ENCODE results near the gene PJA1.

PJA1 gene

DNA sequence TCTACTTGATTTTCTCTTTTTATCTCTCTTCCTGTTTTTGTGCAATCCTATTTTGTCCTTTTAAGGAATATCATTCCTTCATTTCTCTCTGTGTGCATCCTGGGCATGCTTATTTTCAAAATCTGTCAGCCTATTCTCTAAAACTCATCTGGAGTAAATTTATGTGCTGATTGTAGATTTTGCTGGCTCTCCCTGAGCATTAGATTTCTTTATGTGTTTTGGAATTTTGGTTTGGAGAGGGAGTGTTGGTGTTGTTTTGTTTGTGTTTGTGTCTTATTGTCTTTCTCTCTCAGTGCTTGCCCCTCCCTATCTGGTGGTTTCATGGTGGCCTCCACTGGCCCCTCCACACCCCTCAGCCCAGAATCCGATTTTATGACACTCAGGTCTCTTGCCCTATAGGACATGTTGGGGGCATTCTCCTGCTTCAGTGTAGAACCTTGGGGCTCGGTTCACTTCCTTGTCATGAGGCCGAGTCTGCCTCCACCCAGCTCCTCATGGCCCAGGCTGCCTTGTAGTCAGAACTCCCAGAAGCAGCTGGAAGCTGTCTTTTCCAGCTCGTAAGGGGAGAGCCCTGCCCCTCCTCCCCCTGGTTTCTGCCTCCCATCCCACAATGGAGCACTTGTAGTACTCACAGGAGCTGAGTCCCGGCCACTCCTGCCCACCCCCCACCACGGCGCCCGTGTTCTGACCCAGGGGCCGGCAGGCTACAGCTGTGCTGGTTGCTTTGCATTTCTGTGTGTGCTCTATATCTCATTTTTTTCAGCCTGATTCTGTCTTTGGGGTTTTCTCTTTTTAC is 24.5 kb upstream of the PJA1 start:
- no peaks in the 10 kb centered on the region for H3K36me3 ChIP-seq (ENCODE audit: control insufficient read depth in 1 of 2, insufficient read depth in 2 of 2, low read length in 2 of 2)
- H3K27ac ChIP-seq (ENCODE audit: low read depth, low read length), result no peak overlapping the region
- H3K9ac ChIP-seq (ENCODE audit: low read depth in 1 of 2, low read length in 2 of 2), result no peak overlapping the region
- H3K4me1 ChIP-seq (ENCODE audit: control insufficient read depth in 1 of 2, insufficient read depth in 2 of 2, low read length in 2 of 2), result no peaks in the 10 kb centered on the region
- no peak overlapping the region for H3K4me3 ChIP-seq (ENCODE audit: low read depth in 1 of 2, low read length in 2 of 2)
- no peaks in the 10 kb centered on the region for H3K9me3 ChIP-seq (ENCODE audit: control insufficient read depth in 1 of 2, low read length in 2 of 2)
- H3K27me3 ChIP-seq (ENCODE audit: control insufficient read depth in 1 of 2, insufficient read depth in 2 of 2, low read length in 2 of 2), result no peaks in the 10 kb centered on the region

GRCh38 chrX:69186651-69187050 is 21.4 kb upstream of the PJA1 start:
- H3K9ac ChIP-seq (ENCODE audit: low read depth in 1 of 2, low read length in 2 of 2), result no peak overlapping the region
- H3K27ac ChIP-seq (ENCODE audit: low read depth, low read length), result no peak overlapping the region
- H3K4me3 ChIP-seq (ENCODE audit: low read depth in 1 of 2, low read length in 2 of 2), result no peak overlapping the region
- H3K4me1 ChIP-seq (ENCODE audit: control insufficient read depth in 1 of 2, insufficient read depth in 2 of 2, low read length in 2 of 2), result no peaks in the 10 kb centered on the region
- no peaks in the 10 kb centered on the region for H3K36me3 ChIP-seq (ENCODE audit: control insufficient read depth in 1 of 2, insufficient read depth in 2 of 2, low read length in 2 of 2)
- no peaks in the 10 kb centered on the region for H3K9me3 ChIP-seq (ENCODE audit: control insufficient read depth in 1 of 2, low read length in 2 of 2)
- no peaks in the 10 kb centered on the region for H3K27me3 ChIP-seq (ENCODE audit: control insufficient read depth in 1 of 2, insufficient read depth in 2 of 2, low read length in 2 of 2)

DNA sequence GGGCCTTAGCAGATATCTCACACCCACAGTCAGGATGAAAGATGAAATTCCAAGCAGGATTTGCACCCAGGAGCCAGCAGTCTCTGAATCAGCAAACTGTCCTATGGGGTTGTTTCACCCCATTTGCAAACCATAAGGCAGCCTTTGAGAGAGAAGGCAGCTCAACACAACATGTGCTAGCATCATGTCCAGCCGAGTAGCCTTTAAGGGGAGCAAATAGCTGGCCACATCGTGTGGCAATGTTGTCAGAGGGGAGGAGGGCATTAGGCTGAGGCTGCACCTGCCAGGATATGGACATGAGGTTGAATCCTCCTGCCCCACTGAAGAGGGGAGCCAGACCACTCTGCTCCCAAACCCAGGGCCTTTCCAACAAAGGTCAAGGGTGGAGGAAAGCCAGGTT is 20.6 kb upstream of the PJA1 start:
- Histone ChIP-seq H3K27me3 (ENCODE audit: control insufficient read depth in 1 of 2, insufficient read depth in 2 of 2, low read length in 2 of 2) (no peaks in the 10 kb centered on the region), H3K4me1 (ENCODE audit: control insufficient read depth in 1 of 2, insufficient read depth in 2 of 2, low read length in 2 of 2) (no peaks in the 10 kb centered on the region), H3K36me3 (ENCODE audit: control insufficient read depth in 1 of 2, insufficient read depth in 2 of 2, low read length in 2 of 2) (no peaks in the 10 kb centered on the region), H3K9ac (ENCODE audit: low read depth in 1 of 2, low read length in 2 of 2) (no peak overlapping the region), H3K27ac (ENCODE audit: low read depth, low read length) (no peak overlapping the region), H3K4me3 (ENCODE audit: low read depth in 1 of 2, low read length in 2 of 2) (no peak overlapping the region), H3K9me3 (ENCODE audit: control insufficient read depth in 1 of 2, low read length in 2 of 2) (no peaks in the 10 kb centered on the region)

DNA sequence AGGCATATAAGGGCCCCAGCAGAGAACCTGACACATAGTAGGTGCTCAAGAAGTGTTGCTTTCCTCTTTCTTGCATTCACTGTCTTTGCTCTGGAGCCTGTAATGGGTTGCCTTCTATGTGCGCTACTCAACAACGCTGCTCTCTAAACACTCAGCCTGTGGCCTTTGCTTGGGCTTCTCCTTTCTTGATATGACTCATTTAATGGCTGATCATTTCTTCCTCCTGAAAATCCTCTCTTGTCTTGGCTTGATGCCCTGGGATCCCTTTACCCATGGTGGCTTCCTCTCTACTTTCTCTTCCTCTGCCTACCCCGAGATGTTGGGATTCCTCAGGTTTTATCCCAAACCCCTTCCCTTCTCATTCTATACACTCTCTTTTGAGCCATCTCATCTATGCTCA is 19.9 kb upstream of the PJA1 start:
- no peak overlapping the region for H3K9ac ChIP-seq (ENCODE audit: low read depth in 1 of 2, low read length in 2 of 2)
- H3K27me3 ChIP-seq (ENCODE audit: control insufficient read depth in 1 of 2, insufficient read depth in 2 of 2, low read length in 2 of 2), result no peaks in the 10 kb centered on the region
- H3K36me3 ChIP-seq (ENCODE audit: control insufficient read depth in 1 of 2, insufficient read depth in 2 of 2, low read length in 2 of 2), result no peaks in the 10 kb centered on the region
- H3K4me1 ChIP-seq (ENCODE audit: control insufficient read depth in 1 of 2, insufficient read depth in 2 of 2, low read length in 2 of 2), result no peaks in the 10 kb centered on the region
- no peak overlapping the region for H3K4me3 ChIP-seq (ENCODE audit: low read depth in 1 of 2, low read length in 2 of 2)
- no peak overlapping the region for H3K27ac ChIP-seq (ENCODE audit: low read depth, low read length)
- no peaks in the 10 kb centered on the region for H3K9me3 ChIP-seq (ENCODE audit: control insufficient read depth in 1 of 2, low read length in 2 of 2)

- no peak overlapping the region for H3K9ac ChIP-seq (ENCODE audit: low read depth in 1 of 2, low read length in 2 of 2)
- H3K4me3 ChIP-seq (ENCODE audit: low read depth in 1 of 2, low read length in 2 of 2), result no peak overlapping the region
- H3K9me3 ChIP-seq (ENCODE audit: control insufficient read depth in 1 of 2, low read length in 2 of 2), result no peaks in the 10 kb centered on the region
- no peaks in the 10 kb centered on the region for H3K4me1 ChIP-seq (ENCODE audit: control insufficient read depth in 1 of 2, insufficient read depth in 2 of 2, low read length in 2 of 2)
- H3K27ac ChIP-seq (ENCODE audit: low read depth, low read length), result no peak overlapping the region
- no peaks in the 10 kb centered on the region for H3K36me3 ChIP-seq (ENCODE audit: control insufficient read depth in 1 of 2, insufficient read depth in 2 of 2, low read length in 2 of 2)
- H3K27me3 ChIP-seq (ENCODE audit: control insufficient read depth in 1 of 2, insufficient read depth in 2 of 2, low read length in 2 of 2), result no peaks in the 10 kb centered on the region
These were observed 17.6 kb upstream of the PJA1 start for GRCh38 chrX:69182818-69183380.

DNA sequence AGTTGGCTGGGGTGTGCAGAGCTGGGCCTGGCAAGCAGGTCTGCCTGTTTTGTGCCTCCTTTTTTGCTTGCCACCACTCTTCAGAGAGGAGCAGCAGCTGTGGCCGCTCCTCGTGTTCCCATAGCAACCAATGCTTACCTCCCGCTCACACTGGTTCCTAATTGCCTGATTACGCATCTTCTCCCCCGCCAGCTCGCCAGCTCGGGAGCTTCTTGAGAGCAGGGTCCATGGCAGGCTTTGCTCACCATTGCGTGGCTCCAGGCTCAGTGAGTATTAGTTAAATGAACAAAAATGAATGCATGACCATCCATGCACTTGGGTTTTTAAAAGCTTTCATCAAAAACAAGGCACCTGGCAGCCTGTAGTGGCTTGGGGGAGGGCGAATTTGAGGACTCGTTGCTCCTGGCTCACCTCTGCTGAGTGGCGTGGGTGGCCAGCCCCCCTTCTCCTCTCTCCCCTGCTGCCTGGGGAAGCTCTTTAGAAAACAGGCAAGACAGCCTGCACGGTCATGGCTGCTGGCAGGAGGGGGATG is 14.2 kb upstream of the PJA1 start:
- Histone ChIP-seq H3K27me3 (ENCODE audit: control insufficient read depth in 1 of 2, insufficient read depth in 2 of 2, low read length in 2 of 2) (no peaks in the 10 kb centered on the region), H3K4me1 (ENCODE audit: control insufficient read depth in 1 of 2, insufficient read depth in 2 of 2, low read length in 2 of 2) (no peaks in the 10 kb centered on the region), H3K9ac (ENCODE audit: low read depth in 1 of 2, low read length in 2 of 2) (no peak overlapping the region), H3K36me3 (ENCODE audit: control insufficient read depth in 1 of 2, insufficient read depth in 2 of 2, low read length in 2 of 2) (no peaks in the 10 kb centered on the region), H3K4me3 (ENCODE audit: low read depth in 1 of 2, low read length in 2 of 2) (no peak overlapping the region), H3K27ac (ENCODE audit: low read depth, low read length) (no peak overlapping the region), H3K9me3 (ENCODE audit: control insufficient read depth in 1 of 2, low read length in 2 of 2) (no peaks in the 10 kb centered on the region)

GRCh38 chrX:69178592-69178991 is 13.3 kb upstream of the PJA1 start:
- no peaks in the 10 kb centered on the region for H3K4me1 ChIP-seq (ENCODE audit: control insufficient read depth in 1 of 2, insufficient read depth in 2 of 2, low read length in 2 of 2)
- no peaks in the 10 kb centered on the region for H3K36me3 ChIP-seq (ENCODE audit: control insufficient read depth in 1 of 2, insufficient read depth in 2 of 2, low read length in 2 of 2)
- H3K4me3 ChIP-seq (ENCODE audit: low read depth in 1 of 2, low read length in 2 of 2), result no peak overlapping the region
- H3K9ac ChIP-seq (ENCODE audit: low read depth in 1 of 2, low read length in 2 of 2), result no peak overlapping the region
- H3K27ac ChIP-seq (ENCODE audit: low read depth, low read length), result no peak overlapping the region
- H3K27me3 ChIP-seq (ENCODE audit: control insufficient read depth in 1 of 2, insufficient read depth in 2 of 2, low read length in 2 of 2), result no peaks in the 10 kb centered on the region
- no peaks in the 10 kb centered on the region for H3K9me3 ChIP-seq (ENCODE audit: control insufficient read depth in 1 of 2, low read length in 2 of 2)

DNA sequence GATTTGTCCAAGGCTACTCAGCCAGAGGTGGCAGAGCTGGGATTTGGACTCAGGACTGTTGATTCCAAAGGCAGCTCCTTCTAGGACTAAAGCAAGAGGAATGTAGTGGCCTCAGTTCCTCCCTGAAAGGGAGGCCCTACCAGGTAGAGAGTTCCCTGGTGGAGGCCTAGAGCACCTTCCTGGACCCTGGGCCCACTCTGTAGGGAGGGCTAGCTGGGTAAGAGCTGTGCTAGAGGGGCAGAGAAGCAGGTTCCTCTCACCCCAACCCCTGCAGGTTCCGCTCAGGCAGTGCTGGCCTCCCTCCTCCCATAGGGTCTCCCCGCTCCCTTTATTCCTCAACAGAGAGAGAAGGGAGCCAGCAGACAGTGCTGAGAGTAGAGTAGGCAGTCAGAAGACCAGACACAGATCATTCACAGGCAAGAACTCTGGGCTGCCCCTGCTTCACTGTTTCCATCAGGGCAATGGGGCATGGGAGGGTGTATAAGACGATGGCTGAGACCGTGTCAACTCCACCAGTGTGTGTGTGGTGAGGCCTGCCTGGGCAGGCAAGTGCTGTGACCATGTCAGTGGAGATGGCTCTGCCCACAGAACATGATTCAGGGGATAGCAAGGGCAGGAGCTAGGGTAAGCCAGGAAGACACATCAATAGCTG is 12.4 kb upstream of the PJA1 start:
- H3K36me3 ChIP-seq (ENCODE audit: control insufficient read depth in 1 of 2, insufficient read depth in 2 of 2, low read length in 2 of 2), result no peaks in the 10 kb centered on the region
- no peak overlapping the region for H3K27ac ChIP-seq (ENCODE audit: low read depth, low read length)
- H3K9me3 ChIP-seq (ENCODE audit: control insufficient read depth in 1 of 2, low read length in 2 of 2), result no peaks in the 10 kb centered on the region
- H3K4me3 ChIP-seq (ENCODE audit: low read depth in 1 of 2, low read length in 2 of 2), result no peak overlapping the region
- H3K4me1 ChIP-seq (ENCODE audit: control insufficient read depth in 1 of 2, insufficient read depth in 2 of 2, low read length in 2 of 2), result no peaks in the 10 kb centered on the region
- H3K9ac ChIP-seq (ENCODE audit: low read depth in 1 of 2, low read length in 2 of 2), result no peak overlapping the region
- no peaks in the 10 kb centered on the region for H3K27me3 ChIP-seq (ENCODE audit: control insufficient read depth in 1 of 2, insufficient read depth in 2 of 2, low read length in 2 of 2)

DNA sequence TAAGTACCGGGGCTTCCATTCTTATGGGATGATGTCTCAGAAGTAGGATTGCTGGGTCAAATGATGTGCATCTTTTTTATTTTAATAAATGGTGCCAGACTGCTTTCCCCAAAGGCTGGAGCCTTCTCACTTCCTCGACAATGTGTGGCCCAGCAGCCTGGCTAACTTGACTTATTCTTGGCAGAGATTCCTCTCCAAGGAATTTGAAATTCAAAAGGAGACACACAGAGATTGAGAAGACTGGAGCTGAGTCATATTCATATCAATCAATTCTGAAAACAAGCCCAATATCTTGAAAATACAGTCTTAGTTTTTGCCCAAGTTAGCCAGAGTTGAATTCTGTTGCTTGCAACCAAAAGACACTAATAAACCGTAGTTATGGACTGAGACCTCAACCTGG is 10.8 kb upstream of the PJA1 start:
- H3K27me3 ChIP-seq (ENCODE audit: control insufficient read depth in 1 of 2, insufficient read depth in 2 of 2, low read length in 2 of 2), result no peaks in the 10 kb centered on the region
- no peaks in the 10 kb centered on the region for H3K4me1 ChIP-seq (ENCODE audit: control insufficient read depth in 1 of 2, insufficient read depth in 2 of 2, low read length in 2 of 2)

GRCh38 chrX:69173906-69174305 is 8.7 kb upstream of the PJA1 start:
- no peaks in the 10 kb centered on the region for H3K27me3 ChIP-seq (ENCODE audit: control insufficient read depth in 1 of 2, insufficient read depth in 2 of 2, low read length in 2 of 2)
- H3K9ac ChIP-seq (ENCODE audit: low read depth in 1 of 2, low read length in 2 of 2), result no peak overlapping the region
- H3K4me3 ChIP-seq (ENCODE audit: low read depth in 1 of 2, low read length in 2 of 2), result no peak overlapping the region
- no peaks in the 10 kb centered on the region for H3K4me1 ChIP-seq (ENCODE audit: control insufficient read depth in 1 of 2, insufficient read depth in 2 of 2, low read length in 2 of 2)
- H3K27ac ChIP-seq (ENCODE audit: low read depth, low read length), result no peak overlapping the region
- H3K36me3 ChIP-seq (ENCODE audit: control insufficient read depth in 1 of 2, insufficient read depth in 2 of 2, low read length in 2 of 2), result no peaks in the 10 kb centered on the region
- H3K9me3 ChIP-seq (ENCODE audit: control insufficient read depth in 1 of 2, low read length in 2 of 2), result no peaks in the 10 kb centered on the region

More for the DNA sequence above, 10.8 kb upstream of the PJA1 start:
- no peak overlapping the region for H3K4me3 ChIP-seq (ENCODE audit: low read depth in 1 of 2, low read length in 2 of 2)
- H3K9me3 ChIP-seq (ENCODE audit: control insufficient read depth in 1 of 2, low read length in 2 of 2), result no peaks in the 10 kb centered on the region
- H3K36me3 ChIP-seq (ENCODE audit: control insufficient read depth in 1 of 2, insufficient read depth in 2 of 2, low read length in 2 of 2), result no peaks in the 10 kb centered on the region
- H3K27ac ChIP-seq (ENCODE audit: low read depth, low read length), result no peak overlapping the region
- no peak overlapping the region for H3K9ac ChIP-seq (ENCODE audit: low read depth in 1 of 2, low read length in 2 of 2)
